Activated T-helper 1 cell treated with Interleukin-2 at 50 U/mL for 16 hours (primary cell): ENCODE results near the gene AUTS2.
"Not testable (repeated sequence)": the region's sequence is repeated elsewhere in the genome, so short reads cannot be mapped to it uniquely, and the experiment has no call there.

Experiments used
- DNase-seq: peaks from one replicate; pipeline ENCODE4 v3.0.0-alpha.2; 2020; ENCODE audit warnings: low read depth

Gene AUTS2

GRCh38 chr7:70578131-70578530 lies 979.9 kb downstream of the AUTS2 start:
- no peak for DNase-seq

- no peak for DNase-seq
Observed at GRCh38 chr7:70579397-70580097, 981.3 kb downstream of the AUTS2 start.

- no peak for DNase-seq
Observed at GRCh38 chr7:70580161-70580560, 981.9 kb downstream of the AUTS2 start.

DNA sequence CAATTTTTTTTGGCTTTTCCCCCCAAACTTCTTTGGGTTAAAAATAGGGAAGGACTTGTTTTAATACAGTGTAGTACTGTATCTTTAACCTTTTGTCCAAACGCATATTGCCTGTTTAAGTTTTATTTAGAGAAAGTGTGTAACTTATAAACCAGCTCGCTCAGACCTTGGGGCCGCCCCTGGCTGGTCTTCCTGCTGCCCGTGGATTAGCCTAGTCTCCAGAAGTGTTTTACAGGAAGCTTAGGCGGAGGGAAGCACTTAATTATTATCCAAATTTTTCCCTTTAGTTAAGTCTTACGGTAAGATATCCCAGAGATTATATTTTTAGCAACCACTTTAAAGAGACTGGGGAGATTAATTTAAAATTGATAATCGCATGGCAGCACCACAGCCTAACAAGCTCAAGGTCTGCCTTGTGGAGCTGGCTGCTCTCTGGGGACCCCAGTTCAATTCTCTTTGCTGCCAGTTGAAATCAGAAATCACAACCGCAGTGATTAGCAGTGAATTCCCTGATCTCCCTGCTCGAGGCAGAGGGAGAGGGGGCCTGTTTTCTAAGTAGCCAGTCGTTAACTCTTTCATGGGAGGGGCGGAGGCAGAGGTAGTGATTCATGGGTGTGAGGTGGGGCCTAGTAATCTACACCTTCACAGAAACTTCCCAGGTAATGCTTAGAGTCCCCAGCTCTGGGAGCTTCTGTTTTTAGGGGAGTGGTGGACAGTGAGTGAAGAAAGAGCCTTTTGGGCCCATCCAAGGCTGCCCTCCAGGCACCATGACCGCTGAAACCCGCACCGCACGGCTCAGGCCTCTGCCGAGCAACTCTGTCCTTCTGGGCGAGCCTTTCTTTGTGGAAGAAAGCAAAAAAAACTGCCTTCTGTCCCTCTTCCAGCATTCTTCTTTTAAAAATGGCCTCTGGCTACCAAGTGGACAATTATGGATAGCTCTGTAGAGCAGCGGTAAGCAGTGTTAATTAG lies 984.9 kb downstream of the AUTS2 start:
- no peak for DNase-seq

- no peak for DNase-seq
Observed at GRCh38 chr7:70583965-70584883, 985.9 kb downstream of the AUTS2 start.

GRCh38 chr7:70585071-70585470 lies 986.8 kb downstream of the AUTS2 start:
- no peak for DNase-seq

GRCh38 chr7:70586822-70587221 lies 988.5 kb downstream of the AUTS2 start:
- DNase-seq: no peak

DNA sequence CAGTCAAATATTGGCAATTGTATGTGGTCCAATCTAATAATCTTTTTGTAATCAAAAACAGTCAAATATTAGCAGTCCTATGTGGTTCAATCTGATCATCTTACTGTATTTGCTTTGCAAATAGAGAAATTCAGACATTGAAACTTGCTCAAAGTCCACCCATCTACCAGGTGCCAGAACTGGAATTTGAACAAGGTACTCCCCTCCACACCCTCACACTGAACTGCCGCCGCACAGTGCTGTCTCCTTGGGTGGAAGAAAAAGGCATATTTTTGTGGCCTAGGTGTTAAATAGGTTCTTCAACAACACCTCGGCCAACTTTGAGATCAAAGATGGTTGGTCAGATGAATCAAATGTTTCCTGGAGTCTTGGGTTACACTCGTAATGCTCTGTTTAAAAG lies 989.5 kb downstream of the AUTS2 start:
- DNase-seq: no peak

DNA sequence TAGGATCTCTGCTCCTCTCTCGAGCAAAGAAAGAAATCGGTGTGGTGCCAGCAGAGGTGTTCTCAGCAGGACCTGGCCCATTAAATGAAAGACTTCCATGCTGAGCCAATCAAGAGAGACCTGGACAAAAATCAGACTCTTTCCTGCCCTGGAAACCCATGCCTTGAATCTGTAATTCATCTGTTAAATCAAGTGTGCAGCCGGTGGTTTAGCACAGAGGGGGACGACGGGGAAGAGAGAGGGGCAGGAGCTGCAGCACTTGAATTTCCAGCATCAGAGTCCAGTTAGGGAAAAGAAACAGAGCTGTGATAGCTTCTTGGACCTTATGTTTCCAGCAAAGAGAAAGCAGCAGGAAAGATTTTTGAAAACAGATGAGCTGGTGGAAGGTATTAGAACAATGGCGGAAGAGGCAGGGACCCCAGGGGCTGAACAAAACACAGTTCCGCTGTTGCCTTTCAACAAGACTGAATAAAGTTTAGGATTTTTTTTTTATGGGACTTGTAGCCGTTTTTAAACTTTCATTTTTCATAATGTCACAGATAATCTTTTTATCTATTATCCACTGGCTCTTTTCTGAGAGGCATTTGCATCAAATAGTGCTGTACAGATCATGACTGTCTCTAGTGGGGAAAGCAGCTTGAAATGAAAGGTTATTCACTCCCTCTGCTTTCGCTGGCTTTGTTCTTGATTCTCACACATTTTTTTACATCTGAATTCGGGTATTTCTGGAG lies 990.1 kb downstream of the AUTS2 start:
- no peak for DNase-seq

DNA sequence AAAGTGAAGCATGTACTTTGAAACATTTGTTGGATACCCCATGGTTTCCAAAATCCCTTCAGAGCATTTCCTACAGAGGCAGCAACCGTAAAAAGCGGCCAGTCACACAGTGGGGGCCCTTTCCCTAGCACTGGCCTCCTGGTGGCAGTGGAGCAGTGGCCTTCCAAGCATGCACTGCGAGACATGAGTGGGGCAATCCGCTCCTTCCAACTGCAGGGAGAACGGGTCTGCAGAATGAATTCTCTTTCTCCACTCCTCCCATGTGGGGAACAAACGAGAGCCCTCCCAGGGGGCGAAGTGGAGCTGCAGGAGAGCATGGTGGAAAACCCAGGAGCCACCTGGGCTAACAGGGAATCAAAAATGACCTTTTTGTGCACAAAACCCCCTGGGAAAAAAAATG lies 990.7 kb downstream of the AUTS2 start:
- DNase-seq: no peak

DNA sequence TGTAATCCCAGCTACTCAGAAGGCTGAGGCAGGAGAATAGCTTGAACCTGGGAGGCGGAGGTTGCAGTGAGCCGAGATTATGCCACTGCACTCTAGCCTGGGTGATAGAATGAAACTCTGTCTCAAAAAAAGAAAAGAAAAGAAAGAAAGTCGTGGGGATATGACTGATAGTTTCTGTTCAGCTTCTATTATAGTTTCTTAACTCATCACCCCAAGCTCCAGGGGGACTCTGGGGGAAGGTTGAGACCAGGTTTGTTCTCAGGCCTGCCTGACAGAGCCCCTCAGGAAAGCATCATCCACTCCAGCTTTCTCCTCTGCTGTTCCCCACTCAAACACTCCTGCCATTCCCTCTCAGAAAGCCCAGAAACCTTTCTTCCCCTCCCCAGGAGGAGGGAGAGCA lies 991.3 kb downstream of the AUTS2 start:
- no peak for DNase-seq

DNA sequence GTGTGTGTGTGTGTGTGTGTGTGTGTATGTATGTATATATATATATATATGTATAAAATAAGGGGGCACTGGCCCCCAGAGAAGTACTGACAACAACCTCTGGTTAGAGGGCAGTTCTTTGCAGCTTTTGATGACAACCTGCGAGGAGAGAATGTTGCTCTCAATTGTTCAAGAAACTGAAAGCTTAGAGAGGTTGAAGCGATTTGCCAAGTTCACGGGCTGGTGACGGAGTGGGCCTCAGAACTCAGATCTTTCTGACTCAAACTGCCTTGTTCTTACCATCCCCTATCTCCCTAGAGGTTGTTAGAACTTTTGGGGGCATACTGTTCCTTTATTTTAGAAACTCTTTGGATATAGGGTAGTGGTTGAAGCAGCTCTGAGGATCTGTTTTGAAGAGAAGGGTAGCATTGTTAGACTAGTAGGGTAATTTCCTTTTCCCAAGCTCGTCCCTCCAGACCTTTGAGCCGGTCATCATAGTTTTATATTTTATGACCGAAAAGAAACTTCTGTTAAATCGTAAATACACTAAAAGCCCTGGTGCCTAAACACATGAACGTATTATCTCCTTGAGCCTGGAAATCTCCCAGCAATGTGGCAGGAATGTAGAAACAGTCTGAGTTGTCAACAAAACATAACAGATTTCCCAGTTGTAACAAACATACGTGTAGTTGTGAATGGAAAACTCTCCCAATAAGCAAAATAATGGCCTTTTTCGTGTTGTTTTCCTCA lies 992.0 kb downstream of the AUTS2 start:
- DNase-seq: no peak

- DNase-seq: no peak
Observed at GRCh38 chr7:70591643-70592042, 993.4 kb downstream of the AUTS2 start.

DNA sequence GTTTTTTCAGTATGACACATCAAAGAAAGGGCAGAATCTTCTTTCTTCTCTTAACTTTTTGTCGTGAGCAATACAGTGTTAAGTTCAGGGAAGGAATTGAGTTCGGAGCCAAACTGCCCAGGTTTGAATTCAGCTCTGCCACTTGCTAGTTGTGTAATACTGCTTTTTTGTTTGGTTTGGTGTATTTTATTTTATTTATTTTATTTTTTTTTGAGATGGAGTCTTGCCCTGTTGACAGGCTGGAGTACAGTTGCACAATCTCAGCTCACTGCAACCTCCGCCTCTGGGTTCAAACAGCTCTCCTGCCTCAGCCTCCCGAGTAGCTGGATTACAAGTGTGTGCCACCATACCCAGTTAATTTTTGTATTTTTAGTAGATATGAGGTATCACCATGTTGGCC lies 993.9 kb downstream of the AUTS2 start:
- DNase-seq: no peak

- no peak for DNase-seq
Observed at GRCh38 chr7:70594170-70594569, 995.9 kb downstream of the AUTS2 start.

GRCh38 chr7:70594885-70595284 lies 996.6 kb downstream of the AUTS2 start:
- not testable (repeated sequence) for DNase-seq

GRCh38 chr7:70595370-70595754 lies 997.1 kb downstream of the AUTS2 start:
- no peak for DNase-seq

DNA sequence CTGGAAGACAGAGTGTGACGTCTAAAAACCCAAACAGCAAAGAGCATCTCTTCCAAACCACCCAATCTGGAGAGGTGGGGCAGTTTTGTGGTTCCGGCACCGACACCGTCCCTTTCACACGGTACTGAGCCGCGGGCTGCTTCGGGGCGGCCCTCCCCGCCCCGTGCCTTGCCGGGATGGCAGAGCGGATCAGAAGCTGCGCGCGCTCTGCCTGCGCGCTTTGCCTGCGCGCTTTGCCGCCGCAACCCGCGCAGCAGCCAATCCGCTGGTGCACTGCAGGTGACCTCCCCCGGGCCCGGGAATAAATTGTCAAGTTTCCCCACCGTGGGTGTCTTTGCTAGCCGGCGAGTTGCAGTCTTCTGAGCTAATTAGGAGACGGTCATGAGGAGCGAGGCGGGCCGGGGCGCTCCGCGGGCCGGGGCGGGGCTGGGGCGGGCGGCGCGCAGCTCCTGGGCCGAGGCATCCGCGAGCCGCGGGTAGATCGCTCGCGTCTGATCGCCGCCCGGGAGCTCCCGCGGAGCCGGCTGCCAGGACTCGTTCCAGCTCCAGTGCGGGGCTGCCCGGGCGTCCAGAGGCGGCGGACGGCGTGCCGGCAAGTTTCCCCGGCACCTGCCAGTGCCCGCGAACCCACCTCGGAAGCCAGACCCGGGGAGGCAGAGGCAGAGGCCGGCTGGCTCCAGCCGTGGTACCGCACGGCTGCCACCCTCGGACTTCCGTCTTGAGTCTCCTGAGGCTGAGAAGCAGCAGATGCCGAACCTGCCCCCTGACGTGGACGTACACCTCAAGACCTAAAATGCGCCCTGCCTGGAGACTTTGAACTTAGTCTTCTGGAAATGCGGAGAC lies 997.7 kb downstream of the AUTS2 start:
- DNase-seq: no peak

DNA sequence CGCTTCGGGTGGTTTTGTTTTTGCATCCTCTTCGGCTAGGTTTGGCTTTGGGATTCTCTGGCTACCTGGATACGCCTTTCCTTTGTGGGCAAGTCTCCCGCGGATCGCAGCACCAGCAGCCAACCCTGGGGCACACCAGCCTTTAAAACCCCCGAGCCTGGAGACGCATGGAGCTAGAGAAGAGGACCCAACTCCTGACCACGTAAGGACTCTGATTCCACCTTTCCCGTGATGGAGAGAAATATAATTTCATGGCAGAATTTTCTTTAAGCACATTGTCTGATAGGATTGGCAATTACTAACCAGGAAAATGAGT lies 998.3 kb downstream of the AUTS2 start:
- no peak for DNase-seq

- DNase-seq: no peak
Observed at GRCh38 chr7:70597066-70597465, 998.8 kb downstream of the AUTS2 start.
